GM19240 (cell line): ENCODE data around the gene BRD9.
"Not testable (repeated sequence)": the region's sequence is repeated elsewhere in the genome, so short reads cannot be mapped to it uniquely, and the experiment has no call there.

Experiments used
- DNase-seq: peaks from one replicate; pipeline ENCODE4 v3.0.0; 2011; ENCODE audit warnings: low spot score; ENCODE audit not compliant: insufficient read length

The BRD9 gene

DNA sequence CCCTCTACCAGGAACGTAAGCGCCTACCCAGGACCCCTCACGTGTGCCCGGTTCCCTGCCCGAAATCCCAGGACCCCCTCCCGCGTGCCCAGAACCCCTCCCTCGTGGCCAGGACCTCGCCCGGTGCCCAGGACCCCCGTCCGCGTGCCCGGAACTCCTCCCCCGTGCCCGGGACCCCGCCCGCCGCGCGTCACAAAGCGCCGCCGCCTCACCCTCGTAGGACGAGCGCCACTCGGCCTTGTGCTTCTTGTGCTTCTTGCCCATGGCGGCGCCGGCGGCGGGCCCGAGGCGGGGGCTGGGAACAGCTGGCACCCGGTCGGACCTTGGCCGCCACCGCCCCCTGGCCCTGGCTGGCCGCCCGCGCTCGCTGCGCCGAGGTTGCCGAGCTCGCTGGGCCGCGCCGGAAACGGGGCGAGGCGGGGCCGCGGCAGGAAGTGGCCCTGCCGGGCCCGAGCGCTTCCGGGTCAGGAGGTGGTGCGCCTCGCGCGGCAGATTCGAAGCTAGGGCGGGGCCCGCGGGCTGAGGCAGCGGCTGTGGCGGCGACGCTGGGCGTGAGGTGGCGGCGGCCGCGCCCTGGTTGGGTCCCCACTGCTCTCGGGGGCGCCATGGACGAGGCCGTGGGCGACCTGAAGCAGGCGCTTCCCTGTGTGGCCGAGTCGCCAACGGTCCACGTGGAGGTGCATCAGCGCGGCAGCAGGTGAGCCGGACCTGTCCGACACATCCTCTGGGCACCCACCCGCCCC lies at the start of gene BRD9, which contains the start of gene TRIP13:
Gene BRD9, minus strand, starts transcription at position 408 of the 743 bp plus-strand sequence. Its CDS starts 144 bp downstream, at position 264.
Gene TRIP13, plus strand, starts transcription at position 491 of the 743 bp plus-strand sequence. Its CDS starts 115 bp downstream, at position 606.
- DNase-seq, result peak; percentile 99

DNA sequence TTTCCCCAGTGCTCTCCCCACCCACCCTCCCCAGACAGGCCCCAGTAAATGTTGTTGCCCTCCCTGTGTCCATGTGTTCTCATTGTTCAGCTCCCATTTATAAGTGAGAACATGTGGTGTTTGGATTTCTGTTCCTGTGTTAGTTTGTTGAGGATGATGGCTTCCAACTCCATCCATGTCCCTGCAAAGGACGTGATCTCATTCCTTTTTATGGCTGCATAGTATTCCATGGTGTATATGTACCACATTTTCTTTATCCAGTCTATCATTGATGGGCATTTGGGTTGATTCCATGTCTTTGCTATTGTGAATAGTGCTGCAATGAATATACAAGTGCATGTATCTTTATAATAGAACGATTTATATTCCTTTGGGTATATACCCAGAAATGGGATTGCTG lies 48.1 kb upstream of the BRD9 start:
- DNase-seq, result not testable (repeated sequence)

DNA sequence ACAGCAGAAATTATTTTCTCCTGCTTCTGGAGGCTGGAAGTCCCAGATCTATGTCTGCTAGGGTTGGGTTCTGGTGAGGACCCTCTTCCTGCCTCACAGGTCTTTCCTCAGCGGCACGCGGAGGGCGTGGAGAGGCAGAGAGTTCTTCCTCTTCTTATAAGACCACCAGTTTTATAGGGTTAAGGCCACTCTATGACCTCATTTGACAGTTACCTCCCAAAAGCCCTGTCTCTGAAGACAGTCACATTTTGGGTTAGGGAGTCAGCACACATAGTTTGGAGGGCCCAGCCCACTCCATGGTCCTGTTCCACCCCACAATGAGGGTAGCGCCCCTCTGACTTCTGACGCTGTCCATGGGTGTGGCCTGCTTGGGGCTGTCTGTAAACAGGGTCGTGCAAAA lies 46.8 kb upstream of the BRD9 start:
- no peak for DNase-seq

DNA sequence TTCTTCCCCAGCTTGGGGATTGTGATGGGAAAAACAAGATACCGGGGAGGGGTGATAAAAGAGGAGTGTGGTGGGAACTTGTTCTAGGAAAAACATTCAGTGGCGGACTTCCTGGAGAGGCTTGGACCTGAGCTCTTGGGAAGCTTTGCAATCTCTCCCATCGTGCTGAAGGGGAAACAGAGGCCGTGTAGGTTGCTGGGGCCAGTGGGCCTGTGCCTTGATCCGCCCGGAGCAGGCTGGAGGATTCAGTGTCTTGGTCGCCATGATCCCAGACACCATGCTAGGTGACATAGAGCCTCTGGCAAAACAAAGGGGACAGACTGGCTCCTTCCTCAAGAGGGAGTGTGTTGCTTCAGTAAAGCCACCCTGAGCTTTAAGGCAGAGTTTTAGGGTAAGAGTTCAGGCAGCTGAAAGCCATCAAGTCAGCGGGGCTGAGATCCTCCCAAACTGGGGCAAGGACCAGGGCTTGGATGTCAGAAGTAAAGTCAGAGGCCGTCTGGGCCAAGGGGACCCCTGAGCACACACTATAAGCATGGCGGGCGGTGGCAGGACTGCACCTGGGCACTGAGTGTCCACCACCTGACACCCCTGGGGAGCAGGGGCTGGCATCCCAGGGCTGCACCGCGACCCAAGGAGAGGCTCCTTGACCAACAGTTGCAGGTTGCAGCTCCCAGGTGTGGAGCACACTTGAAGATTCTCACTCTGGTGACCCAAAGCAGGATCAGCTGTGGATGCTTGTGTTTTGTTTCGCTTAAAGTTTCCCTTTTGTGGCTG lies 44.7 kb upstream of the BRD9 start:
- no peak for DNase-seq

DNA sequence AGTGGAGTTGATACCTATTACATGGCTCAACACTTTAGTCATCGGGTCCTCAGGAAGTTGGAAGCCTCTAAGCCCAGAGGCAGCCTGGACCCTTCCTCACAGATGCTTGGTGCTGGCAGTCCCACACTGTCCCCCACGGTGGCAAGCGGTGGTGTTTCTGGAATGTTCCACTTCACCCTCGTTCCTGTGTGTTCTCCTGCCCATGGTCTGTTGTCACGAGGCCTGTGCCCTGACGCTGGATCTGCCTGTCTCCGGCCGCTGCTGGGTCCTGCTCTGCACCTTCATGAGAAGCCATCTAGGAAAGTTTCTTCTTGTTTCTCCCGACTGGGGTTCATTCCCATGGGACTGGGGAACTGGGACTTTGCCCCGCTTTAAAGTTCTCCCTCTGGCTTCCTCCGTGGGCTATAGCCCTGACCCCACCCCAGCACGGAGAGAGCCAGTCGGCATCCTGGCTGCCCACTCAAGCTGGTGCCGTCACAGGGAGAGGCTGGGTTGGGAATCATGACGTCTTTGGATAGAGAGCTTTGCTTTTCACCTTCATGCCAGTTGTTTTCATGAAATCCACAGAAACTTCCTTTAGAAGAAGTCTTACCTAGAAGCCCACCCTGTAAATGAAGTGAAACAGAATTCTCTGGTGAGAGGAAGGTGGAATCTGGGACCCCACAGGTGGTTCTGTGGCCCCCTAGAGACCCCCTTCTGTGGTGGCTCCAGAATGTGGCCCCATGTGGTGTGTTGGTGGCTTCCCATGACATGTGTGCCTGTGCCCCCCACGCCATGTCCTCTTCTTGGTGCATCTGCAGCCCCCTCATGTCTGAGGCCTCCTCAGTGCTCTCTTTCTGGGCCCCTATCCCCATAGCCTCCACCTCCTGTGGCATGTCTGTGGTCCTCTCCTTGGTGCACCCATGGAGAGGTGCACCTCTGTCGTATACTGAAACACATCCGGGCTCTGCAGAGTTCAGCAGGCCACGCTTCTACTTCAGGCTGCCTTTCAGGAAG lies 43.8 kb upstream of the BRD9 start:
- DNase-seq, result no peak

DNA sequence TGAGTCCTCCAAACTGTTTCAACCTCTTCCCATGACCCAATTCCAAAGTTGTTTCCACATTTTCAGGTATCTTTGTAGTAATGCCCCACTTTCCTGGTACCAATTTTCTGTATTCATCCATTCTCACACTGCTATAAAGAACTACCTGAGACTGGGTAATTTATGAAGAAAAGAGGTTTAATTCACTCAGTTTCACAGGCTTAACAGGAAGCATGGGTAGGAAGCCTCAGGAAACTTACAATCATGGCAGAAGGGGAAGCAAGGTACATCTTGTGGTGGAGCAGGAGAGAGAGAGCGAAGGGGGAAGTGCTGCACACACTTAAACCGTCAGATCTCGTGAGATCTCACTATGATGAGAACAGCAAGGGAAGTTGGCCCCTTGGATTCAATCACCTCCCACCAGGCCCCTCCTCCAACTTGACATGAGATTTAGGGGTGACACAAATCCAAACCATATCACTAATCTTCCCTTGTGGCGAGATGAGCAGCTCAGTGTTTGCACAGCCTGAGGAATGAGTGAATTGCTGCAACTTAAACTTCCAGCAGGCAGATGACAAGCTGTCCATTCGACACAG lies 43.0 kb upstream of the BRD9 start:
- no peak for DNase-seq

DNA sequence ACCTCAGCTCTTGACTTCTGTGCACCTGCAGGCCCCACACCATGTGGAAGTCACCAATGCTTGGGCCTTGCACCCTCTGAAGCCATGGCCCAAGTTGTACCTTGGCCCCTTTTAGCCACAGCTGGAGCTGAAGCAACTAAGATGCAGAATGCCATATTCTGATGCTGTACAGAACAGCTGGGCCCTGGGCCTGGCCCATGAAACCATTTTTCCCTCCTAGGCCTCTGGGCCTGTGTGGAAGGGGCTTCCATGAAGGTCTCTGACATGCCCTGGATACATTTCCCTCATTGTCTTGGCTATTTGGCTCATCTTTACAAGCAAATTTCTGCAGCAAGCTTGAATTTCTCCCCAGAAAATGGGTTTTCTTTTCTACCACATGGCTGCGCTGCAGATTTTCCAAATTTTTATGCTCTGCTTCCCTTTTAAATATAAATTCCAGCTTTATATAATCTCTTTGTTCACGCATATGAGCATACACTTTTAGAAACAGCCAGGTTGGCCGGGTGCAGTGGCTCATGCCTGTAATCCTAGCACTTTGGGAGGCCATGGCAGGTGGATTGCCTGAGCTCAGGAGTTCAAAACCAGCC lies 41.9 kb upstream of the BRD9 start:
- not testable (repeated sequence) for DNase-seq

DNA sequence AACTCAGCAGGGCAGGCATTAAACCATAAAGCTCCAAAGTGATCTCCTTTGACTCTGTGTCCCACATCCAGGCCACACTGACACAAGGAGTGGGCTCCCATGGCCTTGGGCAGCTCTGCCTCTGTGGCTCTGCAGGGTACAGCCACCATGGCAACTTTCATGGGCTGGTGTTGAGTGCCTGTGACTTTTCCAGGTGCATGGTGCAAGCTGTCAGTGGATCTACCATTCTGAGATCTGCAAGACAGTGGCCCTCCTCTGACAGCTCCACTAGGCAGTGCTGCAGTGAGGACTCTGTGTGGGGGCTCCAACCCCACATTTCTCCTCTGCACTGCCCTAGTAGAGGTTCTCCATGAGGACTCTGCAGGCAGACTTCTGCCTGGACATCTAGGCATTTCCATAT lies 41.4 kb upstream of the BRD9 start:
- DNase-seq, result not testable (repeated sequence)

DNA sequence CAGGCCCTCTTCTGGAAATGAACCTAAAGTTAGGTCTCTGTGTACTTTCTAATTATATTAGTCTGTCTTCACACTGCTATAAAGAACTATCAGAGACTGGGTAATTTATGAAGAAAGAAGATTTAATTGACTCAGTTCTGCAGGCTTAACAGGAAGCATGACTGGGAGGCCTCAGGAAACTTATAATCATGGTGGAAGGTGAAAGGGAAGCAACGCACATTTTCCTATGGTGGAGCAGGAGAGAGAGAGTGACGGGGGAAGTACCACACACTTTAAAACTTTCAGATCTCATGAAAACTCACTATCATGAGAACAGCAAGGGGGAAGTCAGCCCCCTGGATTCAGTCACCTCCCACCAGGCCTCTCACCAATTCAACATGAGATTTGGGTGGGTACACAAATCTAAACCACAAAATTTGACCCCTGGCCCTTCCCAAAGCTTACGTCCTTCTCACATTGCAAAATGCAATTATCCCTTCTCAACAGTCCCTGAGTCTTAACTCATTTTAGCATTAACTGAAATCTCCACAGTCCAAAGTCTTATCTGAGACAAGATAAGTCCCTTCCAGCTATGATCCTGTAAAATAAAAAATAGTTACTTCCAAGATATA lies 40.8 kb upstream of the BRD9 start:
- DNase-seq, result no peak

DNA sequence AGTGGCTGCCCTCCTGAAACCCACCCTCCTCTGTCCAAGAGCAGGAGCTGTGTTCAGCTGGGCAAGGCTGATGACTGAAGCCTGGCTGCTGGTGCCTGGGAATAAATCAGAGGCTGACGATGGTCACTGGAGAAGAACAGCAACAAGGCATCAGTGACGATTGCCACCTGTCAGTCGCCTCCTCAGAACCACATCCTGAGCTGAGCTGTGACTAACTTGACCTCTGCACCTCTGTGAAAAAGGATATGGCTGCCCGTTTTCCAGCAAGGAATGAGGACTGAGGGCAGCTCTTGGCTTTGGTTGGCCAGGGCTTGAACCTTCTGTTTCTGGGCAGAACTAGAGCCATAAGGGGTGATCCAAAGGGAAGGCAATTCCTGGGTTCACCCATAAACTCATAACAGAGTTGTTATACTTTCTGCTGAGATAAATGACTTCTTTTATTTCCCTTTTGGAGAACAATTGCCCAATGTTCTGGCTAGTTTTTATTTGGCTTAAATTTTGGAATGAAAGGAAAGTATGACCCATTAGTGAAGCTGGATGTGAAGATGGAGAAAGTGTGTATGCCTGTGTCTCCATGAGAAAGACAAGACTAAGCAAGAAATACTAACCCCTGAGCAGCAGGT lies 40.1 kb upstream of the BRD9 start:
- DNase-seq, result no peak

DNA sequence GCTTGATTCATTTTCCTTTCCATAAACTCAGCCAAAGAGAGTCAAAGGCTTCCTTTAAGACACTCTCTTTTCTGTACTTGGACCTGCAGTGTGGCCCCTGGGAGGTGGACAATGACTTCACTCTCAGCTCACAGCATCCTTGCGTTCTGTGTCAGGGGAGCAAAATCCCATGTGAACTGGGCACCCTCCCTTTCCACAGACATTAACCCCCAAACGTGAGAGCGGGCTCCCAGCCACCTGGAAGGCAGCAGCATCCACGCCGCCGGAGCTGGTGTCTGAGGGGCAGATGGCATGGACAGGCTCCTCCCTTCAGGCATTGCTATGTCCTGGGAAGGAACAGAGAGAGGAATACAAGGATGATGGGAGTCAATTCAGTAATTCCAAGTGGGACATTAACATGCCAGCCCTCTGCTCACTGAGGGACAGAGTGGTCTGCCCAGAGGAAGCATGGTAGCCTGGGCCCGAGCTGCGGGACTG lies 39.6 kb upstream of the BRD9 start:
- no peak for DNase-seq

DNA sequence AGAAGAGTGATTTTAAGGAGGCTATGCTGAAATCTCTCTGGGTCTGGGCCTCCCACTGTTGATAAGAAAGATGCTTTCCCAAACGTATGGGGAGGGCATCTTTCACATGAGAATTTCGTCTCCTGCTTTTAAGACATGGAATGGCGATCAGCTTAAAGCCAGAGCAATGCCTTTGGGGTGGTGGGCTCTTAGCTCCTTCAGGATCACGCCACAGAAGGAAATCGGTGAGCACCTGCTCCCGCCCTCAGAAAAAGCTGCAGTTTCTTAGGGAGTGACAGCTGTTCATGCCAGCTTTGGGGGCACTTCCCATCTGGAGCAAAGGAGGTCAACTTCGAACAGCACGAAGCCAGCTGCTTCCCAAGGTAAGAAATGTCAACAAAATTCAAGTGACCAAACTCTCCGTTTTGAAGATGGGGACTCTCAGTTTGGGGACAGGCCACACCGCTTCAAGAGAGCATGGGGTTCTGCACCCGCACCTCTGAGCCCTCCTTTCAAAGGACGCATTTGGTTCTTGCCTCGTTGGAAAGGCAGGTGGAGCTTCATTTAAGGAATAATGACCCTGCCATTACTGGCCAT lies 39.1 kb upstream of the BRD9 start:
- DNase-seq, result no peak

DNA sequence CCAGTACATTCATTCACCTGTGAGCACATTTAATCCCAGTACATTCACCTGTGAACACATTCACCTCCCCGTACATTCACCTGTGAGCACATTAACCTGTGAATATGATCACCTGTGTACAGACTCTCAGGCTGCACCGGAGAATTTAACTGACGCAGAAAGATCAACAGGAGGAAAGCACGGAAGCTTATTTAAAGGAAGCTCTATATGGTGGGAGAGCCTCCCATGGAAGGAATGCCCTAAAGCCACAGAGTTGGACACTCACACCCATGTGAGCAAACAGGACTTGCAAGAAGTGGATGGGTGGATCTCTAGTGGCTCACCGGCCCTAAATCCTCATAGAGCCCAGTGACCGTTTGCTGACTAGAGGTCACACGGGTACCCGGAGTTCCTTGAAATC lies 38.3 kb upstream of the BRD9 start:
- no peak for DNase-seq

DNA sequence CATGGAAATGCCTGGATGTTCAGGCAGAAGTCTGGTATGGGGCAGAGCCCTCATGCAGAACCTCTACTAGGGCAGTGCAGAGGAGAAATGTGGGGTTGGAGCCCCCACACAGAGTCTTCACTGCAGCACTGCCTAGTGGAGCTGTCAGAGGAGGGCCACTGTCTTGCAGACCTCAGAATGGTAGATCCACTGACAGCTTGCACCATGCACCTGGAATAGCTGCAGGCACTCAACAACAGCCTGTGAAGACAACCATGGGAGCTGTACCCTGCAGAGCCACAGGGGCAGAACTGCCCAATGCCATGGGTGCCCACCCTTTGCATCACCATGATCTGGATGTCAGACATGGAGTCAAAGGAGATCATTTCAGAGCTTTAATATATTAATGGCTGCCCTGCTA lies 37.0 kb upstream of the BRD9 start:
- DNase-seq, result no peak

DNA sequence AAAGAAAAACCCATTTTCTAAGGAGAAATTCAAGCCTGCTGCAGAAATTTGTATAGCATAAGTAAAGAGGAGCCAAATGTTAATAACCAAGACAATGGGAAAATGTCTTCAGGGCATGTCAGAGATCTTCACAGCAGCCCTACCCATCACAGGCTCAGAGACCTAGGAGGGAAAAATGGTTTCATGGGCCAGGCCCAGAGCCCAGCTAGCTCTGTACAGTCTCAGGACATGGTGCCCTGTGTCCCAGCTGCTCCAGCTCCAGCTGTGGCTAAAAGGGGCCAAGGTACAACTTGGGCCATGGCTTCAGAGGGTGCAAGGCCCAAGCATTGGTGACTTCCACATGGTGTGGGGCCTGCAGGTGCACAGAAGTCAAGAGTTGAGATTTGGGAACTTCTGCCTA lies 36.6 kb upstream of the BRD9 start:
- DNase-seq, result not testable (repeated sequence)

DNA sequence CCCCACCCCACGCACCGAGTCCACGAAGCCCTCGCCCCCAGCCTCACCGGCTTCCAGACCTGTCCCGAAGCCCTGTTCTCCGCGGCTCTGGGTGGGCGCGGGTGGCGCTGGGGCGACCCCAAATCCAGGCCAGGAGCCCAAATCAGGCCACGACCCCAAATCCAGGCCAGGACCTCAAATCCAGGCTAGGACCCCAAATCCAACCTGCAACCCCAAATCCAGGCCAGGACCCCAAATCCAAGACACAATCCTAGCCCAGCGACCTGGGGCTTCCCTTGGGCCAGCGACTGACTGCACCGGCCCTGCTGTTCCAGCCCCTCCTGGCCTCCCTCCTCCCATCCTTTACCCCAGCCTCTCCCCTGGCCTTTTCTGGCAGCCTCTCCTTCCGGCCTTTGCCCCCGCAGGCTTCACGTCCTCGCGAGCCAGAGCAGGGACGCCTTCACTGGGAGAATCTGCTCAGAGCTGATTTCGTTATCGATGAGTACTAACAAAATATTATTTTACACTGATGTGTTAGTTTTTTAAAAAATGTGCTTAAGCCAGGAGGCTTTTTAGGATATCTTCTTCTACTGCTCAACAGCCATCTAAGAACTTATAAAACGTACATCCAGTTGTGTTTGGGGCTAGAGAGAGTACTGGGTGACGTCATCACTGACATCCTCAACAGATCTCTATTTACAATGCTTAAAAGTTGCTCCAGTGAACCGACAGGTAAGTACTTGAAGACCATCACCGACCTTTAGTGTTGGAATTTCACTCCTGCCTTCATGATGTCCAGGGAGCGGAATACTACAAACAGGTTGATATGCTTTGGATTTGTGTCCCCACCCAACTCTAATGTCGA lies 34.8 kb upstream of the BRD9 start:
- no peak for DNase-seq

DNA sequence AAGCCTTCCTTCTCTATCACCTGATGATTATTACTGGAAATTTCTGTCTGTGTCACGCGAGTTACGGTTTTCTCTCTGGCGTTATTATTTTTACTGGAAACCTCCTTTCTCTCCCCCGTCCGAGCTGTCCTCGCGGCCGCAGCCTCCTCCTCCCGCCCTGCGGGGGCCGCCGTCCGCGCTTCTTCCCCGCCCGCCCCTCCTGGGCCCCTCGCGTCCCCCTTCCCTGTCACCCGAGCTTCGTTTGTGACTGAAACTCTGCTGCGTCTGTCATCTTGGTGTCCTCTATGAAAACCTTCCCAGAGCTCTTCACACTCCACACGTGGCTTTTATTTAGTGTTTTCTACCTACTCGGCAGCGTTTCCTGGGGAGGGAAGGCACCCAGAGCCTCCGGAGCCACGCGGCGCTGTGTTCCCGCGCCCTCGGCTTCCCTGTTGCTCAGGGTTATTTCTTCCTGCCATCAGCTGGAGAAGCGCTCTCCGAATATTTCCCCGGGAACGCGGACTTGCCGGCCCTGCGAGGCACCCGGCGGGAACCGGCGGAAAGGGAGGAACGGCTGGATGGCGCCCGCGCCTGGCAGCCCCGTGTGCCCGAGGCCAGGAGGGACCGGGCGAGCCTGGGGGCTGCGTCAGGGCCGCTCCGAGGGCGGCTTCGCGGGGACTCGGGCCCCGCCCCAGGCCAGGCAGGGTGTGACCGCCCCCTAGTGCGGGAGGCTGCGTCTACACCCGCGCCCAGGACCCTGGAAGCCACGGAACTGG lies 34.0 kb upstream of the BRD9 start:
- no peak for DNase-seq
